Keratinocyte (primary cell): Measurements from ENCODE around the gene FES.

Experiments
- EZH2 ChIP-seq: IDR thresholded peaks from one replicate; pipeline ENCODE4 v1.6.1; 2012; ENCODE audit warnings: inconsistent platforms, mild to moderate bottlenecking, low read length, moderate library complexity
- TF ChIP-seq, protein P1 (sequence below), 3 experiments: IDR thresholded peaks in 1 of 3; conservative IDR thresholded peaks in 1 of 3; optimal IDR thresholded peaks in 1 of 3; 2 replicates in 2 of 3; 3 replicates in 1 of 3; pipeline versions ENCODE3 to v1.5.1; 2011; ENCODE audit warnings: low read length in 3 of 3, mild to moderate bottlenecking in 3 of 3, moderate library complexity in 2 of 3, control low read depth in 1 of 3, inconsistent platforms in 1 of 3; ENCODE audit not compliant: insufficient read depth in 2 of 3; ENCODE audit errors: extremely low read depth in 1 of 3

DNA sequence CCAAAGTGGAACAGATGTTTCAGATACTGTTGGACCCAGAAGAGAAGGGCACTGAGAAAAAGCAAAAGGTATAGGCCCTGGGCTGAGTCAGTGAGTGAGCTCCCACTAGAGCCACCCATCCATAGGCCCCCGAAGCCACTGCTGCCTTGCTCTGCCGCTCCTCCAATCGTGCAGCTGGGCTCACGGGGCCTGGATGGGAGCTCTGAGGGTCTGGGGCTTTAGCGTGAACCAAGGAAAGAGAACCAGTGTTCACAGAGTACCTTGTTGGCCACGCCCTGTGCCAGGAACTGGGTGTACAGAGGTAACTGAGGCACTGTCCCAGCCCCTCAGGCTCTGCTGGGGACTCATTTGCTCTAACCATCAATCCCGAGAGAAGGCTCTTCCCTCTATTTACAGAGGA is 55.5 kb downstream of the FES start:
- TF ChIP-seq, protein P1, sequence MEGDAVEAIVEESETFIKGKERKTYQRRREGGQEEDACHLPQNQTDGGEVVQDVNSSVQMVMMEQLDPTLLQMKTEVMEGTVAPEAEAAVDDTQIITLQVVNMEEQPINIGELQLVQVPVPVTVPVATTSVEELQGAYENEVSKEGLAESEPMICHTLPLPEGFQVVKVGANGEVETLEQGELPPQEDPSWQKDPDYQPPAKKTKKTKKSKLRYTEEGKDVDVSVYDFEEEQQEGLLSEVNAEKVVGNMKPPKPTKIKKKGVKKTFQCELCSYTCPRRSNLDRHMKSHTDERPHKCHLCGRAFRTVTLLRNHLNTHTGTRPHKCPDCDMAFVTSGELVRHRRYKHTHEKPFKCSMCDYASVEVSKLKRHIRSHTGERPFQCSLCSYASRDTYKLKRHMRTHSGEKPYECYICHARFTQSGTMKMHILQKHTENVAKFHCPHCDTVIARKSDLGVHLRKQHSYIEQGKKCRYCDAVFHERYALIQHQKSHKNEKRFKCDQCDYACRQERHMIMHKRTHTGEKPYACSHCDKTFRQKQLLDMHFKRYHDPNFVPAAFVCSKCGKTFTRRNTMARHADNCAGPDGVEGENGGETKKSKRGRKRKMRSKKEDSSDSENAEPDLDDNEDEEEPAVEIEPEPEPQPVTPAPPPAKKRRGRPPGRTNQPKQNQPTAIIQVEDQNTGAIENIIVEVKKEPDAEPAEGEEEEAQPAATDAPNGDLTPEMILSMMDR (optimal IDR thresholded peaks at IDR 0.05 in 1 of 3, IDR thresholded peaks at IDR 0.05 in 1 of 3, conservative IDR thresholded peaks at IDR 0.05 in 1 of 3; ENCODE audit: extremely low read depth in 1 of 3, insufficient read depth in 2 of 3, low read length in 3 of 3) = no peak
- no peak for TF ChIP-seq EZH2
